Psoas muscle (tissue), 8 donors: Measurements from ENCODE around the gene C11orf87. TPM values are rescaled to one million over a fixed set of nuclear protein-coding genes. Genes with fewer than 3 reads are reported as not detected.

Experiments used
- ATAC-seq, 4 donors: fragments of 200-7000 bp; cut with Tn5 transposase; one replicate each; pipeline ENCODE4 v1.9.1; 2020; ENCODE audit warnings: moderate library complexity in 3 of 4, mild to moderate bottlenecking in 2 of 4
- DNase-seq, 2 donors: peaks; one replicate each; pipeline ENCODE4 v3.0.0-alpha.2; 2020
- H3K27ac ChIP-seq: fragments of 200-600 bp; one replicate; pipeline ENCODE4 v1.8.0; 2022
- H3K27me3 ChIP-seq, 3 donors: fragments of 200-600 bp in 1 of 3; one replicate each; pipeline versions ENCODE4 v1.6.1 to v1.8.0; 2013 to 2022; ENCODE audit warnings: low read length in 2 of 3, mild to moderate bottlenecking in 2 of 3, moderate library complexity in 1 of 3; ENCODE audit not compliant: insufficient read depth in 3 of 3
- H3K36me3 ChIP-seq, 2 donors: fragments of 200-600 bp in 1 of 2; one replicate each; pipeline versions ENCODE4 v1.6.1 to v1.8.0; 2013 to 2022; ENCODE audit warnings: low read depth in 1 of 2, mild to moderate bottlenecking in 1 of 2, moderate library complexity in 1 of 2; ENCODE audit not compliant: insufficient read depth in 1 of 2
- H3K4me1 ChIP-seq: fragments of 200-600 bp; one replicate; pipeline ENCODE4 v1.8.0; 2022
- H3K4me3 ChIP-seq: fragments of 200-600 bp; one replicate; pipeline ENCODE4 v1.8.0; 2022; ENCODE audit warnings: mild to moderate bottlenecking
- H3K9me3 ChIP-seq: fragments of 200-600 bp; one replicate; pipeline ENCODE4 v1.8.0; 2022
- CTCF ChIP-seq: fragments of 200-600 bp; IDR thresholded peaks from one replicate; pipeline ENCODE4 v1.8.0; 2022; ENCODE audit warnings: antibody characterized with exemption
- WGBS, 3 donors: extraction: QIAGEN DNeasy Blood & Tissue Kit; methylation state at CpG; one replicate each; pipeline versions ENCODE4 v1.1.6 to v1.1.7; 2013; 5-methylcytosine and 5-hydroxymethylcytosine counted together
- intact Hi-C, 2 donors: fragments of 100-400 bp; cut with DNase I; formaldehyde crosslinking; loops; one replicate each; pipeline versions ENCODE4 v1.11.0 to v1.14.2; 2022
- polyA plus RNA-seq, 3 donors: library from polyadenylated mRNA; stranded (reverse); fragments of 200-250 nt; gene quantifications; one replicate each; pipeline ENCODE4 v1.2.3, GENCODE V29; 2013
- total RNA-seq, 4 donors: library from RNA; stranded (reverse); fragmentation: NEBNext Ultra II Directional in 2 of 4; extraction: Animal tissue kit (Norgen Biotek cat#: 25700) in 2 of 4; gene quantifications; one replicate each; pipeline versions ENCODE4 v1.2.1 to v1.2.4, GENCODE V29; 2021 to 2023
- donor health status: healthy with polysubstance abuse.
- donor health status: DM: no; HTN: no; CAD: no; lungs with moderate emphysema.
- donor health status: Bipolar disorder and iron deficiency.
- donor health status: healthy.
- donor health status: DM: yes; HTN: yes; CAD: no.
- donor health status: DM: no; HTN: no; CAD: no.
- donor health status: DM: no; HTN: no; CAD: no.
- donor health status: DM: yes; HTN: yes; CAD: no.

The C11orf87 gene
- total and polyA plus RNA-seq, 7 donors, result 0.01 TPM; not detected in 6

DNA sequence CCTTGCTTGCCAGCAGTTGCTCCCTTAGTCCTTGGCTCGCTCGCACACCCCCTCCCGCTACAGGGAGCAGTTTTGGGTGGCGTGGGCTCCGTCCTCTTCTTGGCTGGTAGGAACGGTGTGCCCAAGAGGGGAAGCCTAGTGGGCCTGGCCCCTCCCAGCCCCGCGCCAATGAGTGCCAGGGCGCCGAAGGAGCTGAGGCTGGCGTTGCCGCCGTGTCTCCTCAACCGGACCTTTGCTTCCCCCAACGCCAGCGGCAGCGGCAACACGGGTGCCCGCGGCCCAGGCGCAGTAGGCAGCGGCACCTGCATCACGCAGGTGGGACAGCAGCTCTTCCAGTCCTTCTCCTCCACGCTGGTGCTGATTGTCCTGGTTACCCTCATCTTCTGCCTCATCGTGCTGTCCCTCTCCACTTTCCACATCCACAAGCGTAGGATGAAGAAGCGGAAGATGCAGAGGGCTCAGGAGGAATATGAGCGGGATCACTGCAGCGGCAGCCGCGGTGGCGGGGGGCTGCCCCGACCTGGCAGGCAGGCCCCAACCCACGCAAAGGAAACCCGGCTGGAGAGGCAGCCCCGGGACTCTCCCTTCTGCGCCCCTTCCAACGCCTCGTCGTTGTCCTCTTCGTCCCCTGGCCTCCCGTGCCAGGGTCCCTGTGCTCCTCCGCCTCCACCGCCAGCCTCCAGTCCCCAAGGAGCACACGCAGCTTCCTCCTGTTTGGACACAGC is 1.6 kb downstream of the C11orf87 start:
- intact Hi-C loops, result no loop called here
- Histone ChIP-seq H3K4me3 (peak overlapping the region; percentile 51), H3K27ac (no peak overlapping the region), H3K9me3 (no peaks in the 10 kb centered on the region), H3K4me1 (peaks cover 4% of the 10 kb centered on the region), H3K36me3 (no peaks in the 10 kb centered on the region), H3K27me3 (peaks cover 0 to 59% (median 16%) of the 10 kb centered on the region in 3 donors)
- 10 to 13% (median 10%) methylated on average over 44 to 45 of the region's 45 CpGs for WGBS, 3 donors
- peak in 1 of 4 donors; percentile 7 for ATAC-seq
- no peak for TF ChIP-seq CTCF
- DNase-seq, result peak in 1 of 2 donors; percentile 46

DNA sequence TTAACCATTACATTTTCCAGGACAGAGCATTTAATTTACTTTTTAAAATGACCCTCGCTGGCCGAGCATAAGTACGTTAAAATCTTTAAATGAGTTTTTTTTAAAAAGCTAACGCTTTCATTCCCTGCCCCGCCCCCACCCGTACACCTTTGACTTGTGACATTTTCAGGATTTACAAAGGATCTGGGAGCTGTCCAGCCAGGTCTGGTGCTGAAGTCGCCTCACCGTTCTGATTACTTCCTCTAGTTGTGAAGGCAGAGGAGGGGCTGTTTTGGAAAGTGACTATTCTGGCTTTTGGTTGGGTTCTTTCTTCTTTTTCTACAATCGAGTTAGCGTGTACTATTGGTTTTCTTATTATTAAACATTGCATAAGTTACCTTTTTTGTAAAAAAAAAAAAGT is 2.9 kb downstream of the C11orf87 start:
- Histone ChIP-seq H3K4me1 (peaks cover 4% of the 10 kb centered on the region), H3K36me3 (no peaks in the 10 kb centered on the region), H3K9me3 (no peaks in the 10 kb centered on the region), H3K27ac (no peak overlapping the region), H3K27me3 (peaks cover 0 to 59% (median 16%) of the 10 kb centered on the region in 3 donors), H3K4me3 (no peak overlapping the region)
- intact Hi-C loops, result no loop called here
- ATAC-seq, result no peak
- TF ChIP-seq CTCF, result no peak
- DNase-seq, result no peak
- WGBS, 3 donors, result 30 to 32% (median 30%) methylated on average over 10 of the region's 10 CpGs

DNA sequence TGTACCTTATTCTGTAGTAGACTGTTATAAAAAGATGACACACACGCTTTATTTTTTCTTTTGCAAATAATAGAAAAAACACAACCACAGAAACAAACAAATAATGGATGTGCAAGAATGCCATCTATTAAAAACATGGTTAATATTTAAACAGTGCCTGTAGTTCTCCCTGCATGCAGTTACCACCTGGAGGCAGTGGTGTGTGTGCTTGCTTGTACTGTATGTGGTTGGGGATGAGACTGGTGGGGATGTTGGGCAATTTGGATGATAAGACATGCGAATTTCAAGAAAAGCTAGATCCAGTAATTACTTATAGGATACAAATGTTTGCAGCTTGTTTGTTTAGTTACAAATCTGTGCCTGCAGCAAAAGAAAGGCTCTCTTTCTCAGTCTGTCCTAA is 3.6 kb downstream of the C11orf87 start:
- TF ChIP-seq CTCF, result no peak
- DNase-seq, result no peak
- H3K4me3 ChIP-seq, result no peak overlapping the region
- H3K27ac ChIP-seq, result no peak overlapping the region
- WGBS, 3 donors, result 64 to 78% (median 72%) methylated on average over 2 of the region's 2 CpGs
- no peak for ATAC-seq
- no peaks in the 10 kb centered on the region for H3K36me3 ChIP-seq
- H3K27me3 ChIP-seq, result peaks cover 0 to 59% (median 16%) of the 10 kb centered on the region in 3 donors
- intact Hi-C loops, result no loop called here
- H3K9me3 ChIP-seq, result no peaks in the 10 kb centered on the region
- peaks cover 4% of the 10 kb centered on the region for H3K4me1 ChIP-seq

DNA sequence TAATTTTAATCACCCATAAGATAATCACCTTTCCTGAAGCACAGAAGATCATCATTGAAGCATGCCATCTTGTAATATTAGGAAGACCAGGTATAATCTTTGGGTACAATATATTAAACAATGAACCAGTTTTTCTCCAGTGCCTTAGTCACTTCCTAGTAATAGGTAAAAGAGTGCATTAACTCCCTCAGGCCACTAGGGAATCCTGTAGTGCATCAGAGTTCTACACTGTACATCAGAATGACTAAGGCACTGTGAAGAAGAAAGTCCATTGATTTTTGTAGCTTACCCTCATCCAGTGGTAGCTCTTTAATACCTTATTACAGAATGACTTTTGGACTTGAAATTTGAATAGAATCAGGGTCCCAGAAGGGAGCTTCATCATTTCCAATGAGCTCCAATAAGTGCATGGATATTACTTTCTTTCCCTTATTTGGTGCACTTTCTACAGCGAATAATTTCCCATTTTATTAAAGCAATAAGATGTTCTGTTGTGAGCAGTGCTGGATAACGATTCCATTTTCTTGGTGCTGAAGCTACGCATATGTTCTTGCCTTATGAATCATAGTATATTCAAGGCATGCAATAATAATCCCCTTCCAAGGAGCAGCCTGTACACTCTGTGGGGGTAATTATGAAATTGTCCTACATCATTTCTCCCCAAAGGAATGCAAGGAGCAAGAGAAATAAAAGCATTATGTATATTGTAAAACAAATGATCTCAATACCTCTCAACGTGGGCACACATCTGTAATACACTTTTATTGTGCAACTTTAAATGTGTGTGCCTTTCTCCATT is 4.7 kb downstream of the C11orf87 start:
- Histone ChIP-seq H3K27me3 (peaks cover 0 to 49% (median 15%) of the 10 kb centered on the region in 3 donors), H3K36me3 (no peaks in the 10 kb centered on the region), H3K4me3 (no peak overlapping the region), H3K4me1 (peaks cover 4% of the 10 kb centered on the region), H3K27ac (no peak overlapping the region), H3K9me3 (no peaks in the 10 kb centered on the region)
- ATAC-seq (no peak), DNase-seq (no peak)
- intact Hi-C loops, result no loop called here
- no peak for TF ChIP-seq CTCF
- 59 to 65% (median 63%) methylated on average over 4 of the region's 4 CpGs for WGBS, 3 donors
